NCI-H82 treated with DMSO at 0.1 percent for 48 hours (cell line): ENCODE measurements around the gene DNAJC5.
"Not testable (repeated sequence)": the region's sequence is repeated elsewhere in the genome, so short reads cannot be mapped to it uniquely, and the experiment has no call there.

Experiments
- DNase-seq: peaks from one replicate; lab custom pipeline; 2025; ENCODE audit not compliant: unreplicated experiment; lab: John Stamatoyannopoulos, UW

DNAJC5 gene

GRCh38 chr20:63861365-63861934 lies 33.5 kb upstream of the DNAJC5 start, which contains the start of gene ABHD16B:
Gene ABHD16B (plus strand): TSS chr20:63861498. CDS start chr20:63861541, 43 bp downstream.
- no peak for DNase-seq

GRCh38 chr20:63861981-63862901 lies 32.7 kb upstream of the DNAJC5 start:
- DNase-seq = no peak

GRCh38 chr20:63863021-63863797 lies 31.7 kb upstream of the DNAJC5 start:
- no peak for DNase-seq

- DNase-seq = no peak
These were observed 31.0 kb upstream of the DNAJC5 start for GRCh38 chr20:63863798-63864544.

- DNase-seq = no peak
These were observed 30.4 kb upstream of the DNAJC5 start for GRCh38 chr20:63864545-63864977.

GRCh38 chr20:63864978-63865640 lies 29.8 kb upstream of the DNAJC5 start, which contains the start of gene TPD52L2:
Gene TPD52L2 (plus strand): TSS chr20:63865270. CDS start chr20:63865366, 96 bp downstream.
- DNase-seq = peak; percentile 96

- not testable (repeated sequence) for DNase-seq
These were observed 27.9 kb upstream of the DNAJC5 start for GRCh38 chr20:63867042-63867441.

- no peak for DNase-seq
These were observed 26.7 kb upstream of the DNAJC5 start for GRCh38 chr20:63868264-63868663.

- no peak for DNase-seq
These were observed 21.4 kb upstream of the DNAJC5 start for GRCh38 chr20:63873477-63873971.

- not testable (repeated sequence) for DNase-seq
These were observed 20.7 kb upstream of the DNAJC5 start for GRCh38 chr20:63874241-63874640.

GRCh38 chr20:63876489-63877036 lies 18.4 kb upstream of the DNAJC5 start:
- no peak for DNase-seq

GRCh38 chr20:63877755-63878470 lies 17.0 kb upstream of the DNAJC5 start:
- DNase-seq = no peak

- DNase-seq = no peak
These were observed 15.8 kb upstream of the DNAJC5 start for GRCh38 chr20:63878899-63879663.

GRCh38 chr20:63880901-63881300 lies 14.0 kb upstream of the DNAJC5 start:
- not testable (repeated sequence) for DNase-seq

GRCh38 chr20:63881451-63882226 lies 13.3 kb upstream of the DNAJC5 start:
- no peak for DNase-seq

- DNase-seq = no peak
These were observed 12.4 kb upstream of the DNAJC5 start for GRCh38 chr20:63882257-63883200.
